H1 (cell line): ENCODE results near the gene CHRM3. TPM values are rescaled to one million over a fixed set of nuclear protein-coding genes. Genes with fewer than 3 reads are reported as not detected.

Experiments
- CTCF ChIA-PET: fragments of 300-600 bp; sonication (Branson Sonifier 250); formaldehyde crosslinking; loops from one replicate; lab custom pipeline; 2021; ENCODE audit not compliant: partially characterized antibody; lab: Charles Lee
- POLR2A ChIA-PET: fragments of 300-600 bp; sonication (Branson Sonifier 250); formaldehyde crosslinking; loops from one replicate; lab custom pipeline; 2021; ENCODE audit warnings: inconsistent platforms; ENCODE audit not compliant: partially characterized antibody; lab: Charles Lee
- DNase-seq, 2 experiments: peaks; one replicate each; pipeline versions ENCODE4 v3.0.0 to v3.0.0-alpha.2; 2010 to 2022; ENCODE audit warnings: low spot score in 2 of 2, low read depth in 1 of 2, mixed read lengths in 1 of 2
- FAIRE-seq: peaks from 2 replicates; lab custom pipeline; 2011; peaks lifted over from hg19 to GRCh38; lab: Jason Lieb, UNC
- H2AFZ ChIP-seq: 2 replicates; pipeline ENCODE4 v1.8.1; 2012; ENCODE audit warnings: low read length, inconsistent platforms
- H2AK5ac ChIP-seq: 2 replicates; pipeline ENCODE4 v1.6.1; 2013; ENCODE audit warnings: low read depth, low read length
- H2BK120ac ChIP-seq: replicated peaks from 2 replicates; pipeline ENCODE3; 2013; ENCODE audit warnings: low read depth, low read length, inconsistent platforms
- H2BK12ac ChIP-seq: 2 replicates; pipeline ENCODE4 v1.6.1; 2013; ENCODE audit warnings: low read depth, low read length
- H2BK15ac ChIP-seq: 2 replicates; pipeline ENCODE4 v1.6.1; 2013; ENCODE audit warnings: low read length
- H2BK20ac ChIP-seq: 2 replicates; pipeline ENCODE4 v1.6.1; 2013; ENCODE audit warnings: low read length
- H2BK5ac ChIP-seq: 2 replicates; pipeline ENCODE4 v1.6.1; 2013; ENCODE audit warnings: low read depth, low read length
- H3K14ac ChIP-seq: 2 replicates; pipeline ENCODE4 v1.6.1; 2013; ENCODE audit warnings: inconsistent platforms; ENCODE audit not compliant: insufficient read length
- H3K18ac ChIP-seq: 2 replicates; pipeline ENCODE4 v1.6.1; 2013; ENCODE audit warnings: low read length; ENCODE audit errors: extremely low read depth
- H3K23ac ChIP-seq: 2 replicates; pipeline ENCODE4 v1.6.1; 2013; ENCODE audit warnings: inconsistent platforms; ENCODE audit not compliant: insufficient read length
- H3K23me2 ChIP-seq: 2 replicates; pipeline ENCODE4 v1.6.1; 2013; ENCODE audit warnings: low read depth, low read length
- H3K27ac ChIP-seq: 2 replicates; pipeline ENCODE4 v1.6.1; 2011; ENCODE audit warnings: low read depth, low read length, inconsistent platforms
- H3K27me3 ChIP-seq, 4 experiments: replicated peaks in 1 of 4; 1 replicate in 1 of 4; 2 replicates in 3 of 4; pipeline versions ENCODE4 v1.6.1 to v1.8.1; 2011 to 2013; ENCODE audit warnings: low read length in 3 of 4, mild to moderate bottlenecking in 3 of 4, inconsistent platforms in 2 of 4, mixed read lengths in 2 of 4, moderate library complexity in 1 of 4; ENCODE audit not compliant: control insufficient read depth in 3 of 4, insufficient read depth in 3 of 4; ENCODE audit errors: extremely low read depth in 1 of 4
- H3K36me3 ChIP-seq, 4 experiments: 2 replicates each; pipeline versions ENCODE4 v1.6.1 to v1.8.1; 2011 to 2013; ENCODE audit warnings: mild to moderate bottlenecking in 4 of 4, low read length in 3 of 4, moderate library complexity in 2 of 4, control low read depth in 1 of 4, inconsistent platforms in 1 of 4; ENCODE audit not compliant: insufficient read depth in 4 of 4, control insufficient read depth in 2 of 4
- H3K4ac ChIP-seq: replicated peaks from 2 replicates; pipeline ENCODE3; 2013; ENCODE audit warnings: low read length, low read depth, mixed read lengths, inconsistent platforms; ENCODE audit not compliant: insufficient read length
- H3K4me1 ChIP-seq, 4 experiments: replicated peaks in 1 of 4; 1 replicate in 1 of 4; 2 replicates in 3 of 4; pipeline versions ENCODE4 v1.6.1 to v1.8.1; 2011 to 2013; ENCODE audit warnings: low read length in 3 of 4, inconsistent platforms in 2 of 4, mixed read lengths in 1 of 4; ENCODE audit not compliant: insufficient read depth in 4 of 4, control insufficient read depth in 3 of 4
- H3K4me2 ChIP-seq, 2 experiments: 2 replicates each; pipeline versions ENCODE4 v1.6.1 to v1.8.1; 2011 to 2013; ENCODE audit warnings: low read depth in 2 of 2, low read length in 2 of 2, control low read depth in 1 of 2, inconsistent platforms in 1 of 2, mild to moderate bottlenecking in 1 of 2; ENCODE audit not compliant: insufficient read depth in 1 of 2
- H3K4me3 ChIP-seq, 4 experiments: fragments of 200-600, 300-600 bp in 1 of 4; sonication (generic), shearing (Covaris generic), sonication (Bioruptor Twin) in 1 of 4; 2 replicates each; pipeline versions ENCODE4 v1.5.1 to v1.8.1; 2011 to 2016; ENCODE audit warnings: low read length in 4 of 4, low read depth in 3 of 4, control low read depth in 2 of 4, inconsistent platforms in 2 of 4, mild to moderate bottlenecking in 2 of 4, mixed read lengths in 1 of 4, moderate library complexity in 1 of 4; ENCODE audit not compliant: insufficient read depth in 2 of 4; ENCODE audit errors: extremely low read depth in 1 of 4
- H3K56ac ChIP-seq: replicated peaks from 2 replicates; pipeline ENCODE3; 2013; ENCODE audit warnings: low read depth, mild to moderate bottlenecking, mixed read lengths, low read length, inconsistent platforms; ENCODE audit not compliant: insufficient read length
- H3K79me1 ChIP-seq: 2 replicates; pipeline ENCODE4 v1.6.1; 2013; ENCODE audit warnings: low read depth, low read length, control low read depth
- H3K79me2 ChIP-seq, 2 experiments: 2 replicates each; pipeline versions ENCODE4 v1.6.1 to v1.8.1; 2012 to 2013; ENCODE audit warnings: low read length in 2 of 2, mild to moderate bottlenecking in 2 of 2, inconsistent platforms in 1 of 2; ENCODE audit not compliant: insufficient read depth in 2 of 2, control insufficient read depth in 1 of 2
- H3K9ac ChIP-seq, 4 experiments: replicated peaks in 1 of 4; 1 replicate in 1 of 4; 2 replicates in 3 of 4; pipeline versions ENCODE4 v1.6.1 to v1.8.1; 2011 to 2013; ENCODE audit warnings: low read depth in 3 of 4, low read length in 3 of 4, control low read depth in 2 of 4, mild to moderate bottlenecking in 2 of 4, moderate library complexity in 2 of 4, inconsistent platforms in 1 of 4; ENCODE audit errors: extremely low read depth in 1 of 4
- H3K9me3 ChIP-seq, 2 experiments: 2 replicates each; pipeline versions ENCODE4 v1.6.1 to v1.8.1; 2012 to 2013; ENCODE audit warnings: mild to moderate bottlenecking in 2 of 2, moderate library complexity in 2 of 2, control low read depth in 1 of 2, inconsistent platforms in 1 of 2, low read depth in 1 of 2, low read length in 1 of 2, mixed read lengths in 1 of 2; ENCODE audit not compliant: insufficient read depth in 2 of 2
- H4K20me1 ChIP-seq, 2 experiments: replicated peaks in 1 of 2; 2 replicates each; pipeline versions ENCODE3 to v1.8.1; 2011 to 2013; ENCODE audit warnings: inconsistent platforms in 2 of 2, low read length in 2 of 2, mild to moderate bottlenecking in 1 of 2; ENCODE audit not compliant: insufficient read depth in 2 of 2, control insufficient read depth in 1 of 2
- H4K5ac ChIP-seq: 2 replicates; pipeline ENCODE4 v1.6.1; 2013; ENCODE audit warnings: low read length, low read depth, mixed read lengths, inconsistent platforms; ENCODE audit not compliant: insufficient read length
- H4K8ac ChIP-seq: 2 replicates; pipeline ENCODE4 v1.8.0; 2013; ENCODE audit warnings: mild to moderate bottlenecking, moderate library complexity, low read length, inconsistent platforms; ENCODE audit not compliant: insufficient read depth; ENCODE audit errors: extremely low read depth
- H4K91ac ChIP-seq: replicated peaks from 2 replicates; pipeline ENCODE3; 2013; ENCODE audit warnings: low read length, mixed read lengths, inconsistent platforms; ENCODE audit not compliant: insufficient read length
- ATF3 ChIP-seq: IDR thresholded peaks from 2 replicates; pipeline ENCODE4 v1.6.1; 2011; ENCODE audit warnings: low read depth, mild to moderate bottlenecking, low read length; ENCODE audit not compliant: insufficient read depth
- CTBP2 ChIP-seq: IDR thresholded peaks from 2 replicates; pipeline ENCODE4 v1.7.0; 2011; ENCODE audit warnings: borderline replicate concordance, mild to moderate bottlenecking, moderate library complexity, mixed read lengths, low read length; ENCODE audit not compliant: insufficient read depth, insufficient read length
- CTCF ChIP-seq, 3 experiments: IDR thresholded peaks; 1 replicate in 2 of 3; 2 replicates in 1 of 3; pipeline versions ENCODE4 v1.5.1 to v1.6.1; 2011; ENCODE audit warnings: low read length in 3 of 3, mild to moderate bottlenecking in 3 of 3, inconsistent platforms in 2 of 3, low read depth in 1 of 3, moderate library complexity in 1 of 3; ENCODE audit not compliant: insufficient read depth in 1 of 3; ENCODE audit errors: control extremely low read depth in 1 of 3
- JUND ChIP-seq: IDR thresholded peaks from 2 replicates; pipeline ENCODE4 v1.6.1; 2011; ENCODE audit warnings: mild to moderate bottlenecking, improper control_type of control experiment, low read length
- KDM5A ChIP-seq: fragments of 200-600 bp; IDR thresholded peaks from 2 replicates; pipeline ENCODE4 v1.7.1; 2012; ENCODE audit warnings: mild to moderate bottlenecking, low read length, inconsistent platforms, mixed read lengths
- SIRT6 ChIP-seq: IDR thresholded peaks from one replicate; pipeline ENCODE4 v1.7.1; 2012; ENCODE audit warnings: low read length, inconsistent platforms
- SUZ12 ChIP-seq: fragments of 200-600 bp; sonication (generic); IDR thresholded peaks from 2 replicates; pipeline ENCODE4 v1.6.1; 2012; ENCODE audit warnings: mild to moderate bottlenecking, inconsistent platforms, low read length, moderate library complexity, mixed read lengths
- WGBS, 2 experiments: shearing (Covaris generic) in 1 of 2; methylation state at CpG; one replicate each; pipeline versions ENCODE4 v1.1.6 to v1.1.7; 2013 to 2015; ENCODE audit warnings: low lambda C conversion rate in 2 of 2, mixed read lengths in 2 of 2, inconsistent platforms in 1 of 2, low coverage in 1 of 2, missing lambda C conversion rate in 1 of 2; ENCODE audit not compliant: insufficient replicate concordance in 2 of 2, insufficient coverage in 1 of 2, insufficient read length in 1 of 2; ENCODE audit errors: extremely low coverage in 1 of 2, missing lambda C conversion rate in 1 of 2; 5-methylcytosine and 5-hydroxymethylcytosine counted together
- polyA plus RNA-seq, 7 experiments: library from polyadenylated mRNA; depleted of rRNA in 3 of 7; stranded (reverse) in 5 of 7; unstranded in 2 of 7; fragments of >200 nt in 5 of 7; fragments of 200-250 nt in 2 of 7; gene quantifications; 1 replicate in 5 of 7; 2 replicates in 1 of 7; 4 replicates in 1 of 7; pipeline versions ENCODE4 v1.2.1 to v1.2.3, GENCODE V29; 2011 to 2013; ENCODE audit warnings: missing spikeins in 2 of 7, mixed read lengths in 2 of 7
- total RNA-seq: library from RNA; stranded (reverse); fragmentation: NEBNext Ultra II Directional; extraction: Animal tissue kit (Norgen Biotek cat#: 25700); gene quantifications from 2 replicates; pipeline ENCODE4 v1.2.1, GENCODE V29; 2021

The CHRM3 gene
- total and polyA plus RNA-seq, 2 of the 8 experiments (the other 6 are each of a cell fraction or from before 2014, with no cell fraction given): 3.3 to 5.0 TPM

GRCh38 chr1:239354231-239354630 lies 32.1 kb upstream of the CHRM3 start:
- no peak overlapping the region for H3K9ac ChIP-seq
- FAIRE-seq: no peak
- H3K27ac ChIP-seq: no peak overlapping the region
- no peaks in the 10 kb centered on the region for H3K79me2 ChIP-seq
- H2AK5ac ChIP-seq: no peak overlapping the region
- WGBS, 2 experiments: 91% methylated on average over 1 of the region's 1 CpG; no CpG with 5 or more reads in 1 of the 2 experiments
- ChIA-PET POLR2A (no interaction called here), CTCF (interaction anchor here (1.2 to 1.6 kb wide), 2 partner anchors 11 to 15 kb away, joined by 3 read pairs; no protein-coding TSS in a partner anchor)
- H2BK15ac ChIP-seq: no peak overlapping the region
- H3K4ac ChIP-seq: no peak overlapping the region
- H3K56ac ChIP-seq: no peak overlapping the region
- no peak overlapping the region for H3K4me3 ChIP-seq
- H3K79me1 ChIP-seq: no peaks in the 10 kb centered on the region
- TF ChIP-seq SIRT6: no peak
- no peak for TF ChIP-seq KDM5A
- TF ChIP-seq CTCF (IDR thresholded peaks at IDR 0.05; ENCODE audit: control extremely low read depth in 1 of 3, insufficient read depth in 1 of 3, low read depth in 1 of 3, low read length in 3 of 3): no peak
- TF ChIP-seq JUND: no peak
- TF ChIP-seq CTBP2: no peak
- TF ChIP-seq SUZ12: no peak
- no peak for TF ChIP-seq ATF3
- H3K18ac ChIP-seq: no peak overlapping the region
- no peak overlapping the region for H2BK12ac ChIP-seq
- no peaks in the 10 kb centered on the region for H3K27me3 ChIP-seq
- H3K4me2 ChIP-seq: no peak overlapping the region
- no peaks in the 10 kb centered on the region for H3K36me3 ChIP-seq
- H3K23ac ChIP-seq: no peak overlapping the region
- no peak overlapping the region for H3K14ac ChIP-seq
- H2BK5ac ChIP-seq: no peak overlapping the region
- no peaks in the 10 kb centered on the region for H3K23me2 ChIP-seq
- no peak overlapping the region for H2BK20ac ChIP-seq
- H4K8ac ChIP-seq: no peak overlapping the region
- H2BK120ac ChIP-seq: no peak overlapping the region
- H2AFZ ChIP-seq: no peak overlapping the region
- DNase-seq: no peak
- H4K5ac ChIP-seq: no peak overlapping the region
- H3K4me1 ChIP-seq: no peaks in the 10 kb centered on the region
- H4K20me1 ChIP-seq: no peaks in the 10 kb centered on the region
- no peak overlapping the region for H4K91ac ChIP-seq
- no peaks in the 10 kb centered on the region for H3K9me3 ChIP-seq
